COR-L47 (cell line): ENCODE results near the gene PDLIM3.
"Not testable (repeated sequence)": the region's sequence is repeated elsewhere in the genome, so short reads cannot be mapped to it uniquely, and the experiment has no call there.

Experiments
- DNase-seq: peaks from one replicate; lab custom pipeline; 2025; lab: John Stamatoyannopoulos, UW

Gene PDLIM3

DNA sequence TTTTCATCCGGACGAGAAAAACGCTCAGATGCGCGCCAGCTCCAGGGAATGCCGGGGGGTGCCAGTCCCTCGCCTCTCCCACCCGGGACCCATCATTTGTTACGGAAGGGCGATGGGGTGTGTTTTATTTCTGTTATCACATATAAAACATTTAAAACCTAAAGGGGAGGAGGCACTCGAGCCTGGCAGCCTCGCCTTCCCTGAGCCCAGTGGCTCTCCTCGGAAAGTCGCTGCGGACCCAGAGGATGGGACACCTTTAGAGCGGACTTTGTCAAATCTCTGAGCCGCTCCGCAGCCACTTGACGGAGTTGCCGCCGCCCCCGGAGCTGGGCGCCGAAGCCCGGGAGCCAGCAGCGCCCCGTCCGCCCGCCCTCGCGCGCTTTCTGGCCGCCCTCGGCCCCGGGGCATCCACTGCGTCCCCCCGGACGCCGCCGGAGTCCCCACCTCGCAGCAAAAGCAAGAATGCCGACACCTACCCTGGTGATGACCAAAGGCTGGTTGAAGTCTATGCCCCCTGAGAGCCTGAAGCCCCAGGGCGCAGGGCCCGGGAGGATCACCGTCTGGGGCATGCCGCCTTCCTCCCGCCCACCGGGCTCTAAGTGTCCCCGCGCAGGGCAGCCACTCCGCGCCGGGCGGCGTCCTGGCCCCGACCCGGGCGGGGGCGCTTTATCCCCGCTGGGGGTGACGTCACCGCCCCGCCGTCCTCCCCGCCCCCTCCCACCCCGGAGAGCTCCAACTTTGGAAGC is at the start of gene PDLIM3:
Gene PDLIM3, minus strand, starts transcription at position 642 of the 746 bp plus-strand sequence. Its CDS starts 73 bp downstream, at position 569.
- DNase-seq, result no peak

GRCh38 chr4:185583813-185584212 is 48.5 kb upstream of the PDLIM3 start:
- DNase-seq, result no peak

DNA sequence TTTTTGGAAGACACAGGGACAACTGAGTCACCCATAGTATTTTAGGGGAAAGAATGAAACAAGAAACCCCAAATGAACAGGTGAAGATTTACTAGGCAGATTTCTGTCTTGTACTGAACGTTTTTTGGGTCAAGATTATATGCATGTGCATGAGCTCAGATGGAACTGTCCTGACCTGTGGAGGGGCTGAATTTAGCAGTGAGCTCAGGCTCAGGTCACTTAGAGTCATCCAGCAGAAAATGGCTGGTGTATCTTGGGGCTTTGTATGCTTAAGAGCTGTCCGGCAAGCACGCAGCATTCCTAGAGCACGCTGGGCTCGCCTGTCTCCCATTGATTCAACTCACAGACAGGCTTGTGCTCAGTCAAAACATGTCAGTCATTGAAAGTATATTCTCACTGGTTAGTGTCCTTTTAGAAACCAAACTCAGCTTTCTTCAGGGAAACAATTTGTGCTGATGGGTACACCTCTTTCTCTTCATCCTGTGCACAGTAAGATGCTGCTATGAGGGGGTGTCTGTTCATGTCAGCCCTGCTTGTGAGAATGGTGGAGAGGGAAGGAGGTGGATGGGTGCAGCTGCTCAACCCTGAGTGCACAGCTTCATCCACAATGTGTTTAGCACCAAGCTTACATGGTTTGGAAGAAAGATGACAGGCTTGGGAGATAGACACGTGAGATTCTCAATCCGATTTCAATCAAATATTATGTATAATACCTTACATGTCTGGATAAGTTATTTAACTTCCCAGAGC is 47.5 kb upstream of the PDLIM3 start:
- no peak for DNase-seq

DNA sequence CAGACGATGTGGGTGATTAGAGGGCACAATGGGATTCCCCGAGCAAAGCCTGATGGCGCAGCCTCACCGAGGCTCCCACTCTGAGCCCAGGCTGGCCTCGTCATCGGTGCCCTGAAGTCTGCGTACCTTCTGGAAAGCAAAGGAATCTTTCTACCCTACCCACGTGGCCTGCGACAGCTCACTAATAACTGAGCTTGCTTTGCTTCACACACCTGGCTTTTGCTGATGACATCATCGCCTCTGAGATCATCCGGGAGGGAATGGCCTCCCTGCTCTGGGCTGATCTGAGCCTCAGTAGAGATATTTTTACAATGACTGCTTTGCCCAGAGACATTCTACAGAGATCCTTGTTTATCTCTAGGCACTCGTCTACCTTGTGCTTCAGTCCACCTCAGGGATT is 45.4 kb upstream of the PDLIM3 start:
- no peak for DNase-seq

DNA sequence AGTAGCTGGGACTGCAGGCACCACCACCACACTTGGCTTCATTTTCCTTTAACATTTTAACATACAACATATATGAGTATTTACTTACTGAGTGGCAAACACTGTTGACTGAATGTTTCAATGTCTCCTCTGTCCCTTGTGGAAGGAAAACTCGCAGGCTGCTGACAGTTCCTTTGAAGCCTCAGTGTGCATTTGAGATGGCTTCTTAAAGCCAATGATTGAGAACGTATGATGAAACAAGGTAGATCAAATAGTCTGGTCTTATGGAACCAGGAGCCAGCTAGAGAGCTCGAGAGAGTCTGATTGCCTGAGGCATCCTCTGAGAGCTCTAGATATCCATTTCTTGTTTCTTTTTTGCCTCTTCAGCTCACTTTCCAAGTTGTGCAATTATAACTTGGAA is 43.0 kb upstream of the PDLIM3 start:
- no peak for DNase-seq

- no peak for DNase-seq
These were observed 41.9 kb upstream of the PDLIM3 start for GRCh38 chr4:185576962-185577950.

DNA sequence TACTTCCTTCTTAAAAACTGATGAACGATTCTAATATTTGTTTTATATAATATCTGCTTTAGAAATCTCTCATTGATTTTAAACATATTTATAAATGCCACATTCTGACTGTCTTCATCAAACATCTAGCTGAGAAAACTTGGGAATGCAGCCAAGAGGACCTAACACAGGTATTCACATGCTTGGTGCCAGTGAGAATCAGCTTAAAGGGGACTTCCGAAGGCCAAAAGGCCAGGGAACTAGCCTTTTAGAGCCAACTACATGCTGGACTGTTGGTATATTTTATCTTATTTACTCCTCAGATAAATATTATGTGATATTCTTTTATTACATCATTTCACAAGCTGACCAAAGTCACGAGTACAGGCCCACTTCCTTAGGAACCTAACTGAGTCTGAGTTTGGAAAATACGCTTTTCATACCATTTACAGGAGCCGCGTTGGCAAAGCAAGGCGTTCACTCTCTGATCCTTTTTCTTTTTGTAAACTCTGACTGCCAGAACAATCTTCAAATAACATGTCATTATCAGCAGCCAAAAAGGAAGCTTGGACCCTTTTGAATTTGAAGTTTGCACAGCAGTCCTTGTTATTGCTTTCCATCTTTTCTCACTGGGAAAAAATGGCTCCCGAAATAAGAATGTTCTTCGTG is 41.1 kb upstream of the PDLIM3 start:
- no peak for DNase-seq

DNA sequence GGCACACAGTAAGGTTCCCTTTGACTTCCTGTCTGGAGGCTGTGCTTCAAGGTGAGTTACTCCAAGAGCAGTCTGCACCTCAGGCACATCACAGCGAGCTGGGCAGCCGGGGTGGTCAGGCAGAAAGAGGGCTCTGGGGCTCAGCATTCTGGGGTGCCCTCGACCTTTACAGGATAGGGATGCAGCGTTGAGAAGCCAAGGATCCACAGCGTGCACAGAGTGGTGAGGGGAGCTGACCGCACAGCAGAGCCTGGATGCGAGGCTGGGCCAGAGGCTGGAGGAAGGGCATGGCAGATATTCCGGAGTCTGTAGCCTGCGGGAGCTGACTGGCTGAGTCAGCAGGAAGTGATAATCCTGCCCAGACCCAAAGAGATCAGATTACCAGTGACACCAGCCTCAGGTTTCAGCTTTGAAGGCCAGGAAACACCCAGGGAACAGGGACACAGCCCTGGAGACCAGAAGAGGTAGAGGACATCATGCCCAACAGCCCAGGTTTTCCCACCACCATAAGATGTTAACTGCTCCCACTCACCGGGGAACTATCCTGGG is 38.4 kb upstream of the PDLIM3 start:
- no peak for DNase-seq

- no peak for DNase-seq
These were observed 35.4 kb upstream of the PDLIM3 start for GRCh38 chr4:185570727-185571126.

DNA sequence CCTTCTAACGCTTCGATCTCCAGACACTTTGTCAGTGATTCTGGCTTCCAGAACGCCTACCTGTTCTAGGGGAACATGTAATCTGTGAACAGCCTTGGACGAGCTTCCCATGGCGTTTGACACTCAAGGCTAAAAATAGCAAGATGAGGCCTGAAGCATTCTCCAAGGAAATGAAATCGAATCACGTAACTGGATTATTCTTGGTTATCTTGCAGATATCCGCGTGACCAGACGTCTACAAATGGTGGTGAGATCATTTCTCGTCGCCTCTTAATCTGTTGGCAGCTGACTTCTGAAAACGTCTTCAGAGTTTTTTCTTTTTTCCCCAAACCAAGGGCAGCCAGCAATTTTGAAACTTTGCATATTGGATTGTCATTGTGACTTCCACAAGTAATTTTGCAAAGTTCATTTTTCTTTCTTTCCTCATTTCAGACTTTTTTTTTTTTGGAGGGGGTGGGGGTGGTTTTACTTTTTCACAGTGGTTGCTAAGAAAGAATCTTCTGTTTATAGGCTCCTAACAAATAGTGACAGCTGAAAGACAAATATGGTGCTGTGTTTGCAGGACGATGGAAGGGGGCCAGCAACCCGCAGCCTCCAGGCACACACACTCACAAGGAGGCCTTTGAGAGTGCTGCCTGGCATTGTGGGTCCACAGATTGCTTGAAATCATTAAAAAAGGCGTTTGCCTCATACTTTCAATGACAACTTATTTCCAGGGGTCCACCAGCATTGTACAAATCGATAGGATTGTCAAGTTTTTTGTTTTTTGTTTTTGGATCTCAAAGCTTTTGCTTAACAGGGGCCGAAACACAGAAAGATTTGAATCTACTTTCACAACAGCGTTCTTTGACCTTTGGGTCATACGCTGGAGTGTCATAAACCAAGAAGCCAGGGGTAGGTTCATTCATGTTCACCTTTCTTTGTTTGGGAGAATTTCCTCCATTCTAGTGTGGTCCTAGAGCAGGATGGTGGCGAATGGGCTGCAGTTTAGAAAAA is 32.4 kb upstream of the PDLIM3 start:
- DNase-seq, result no peak

GRCh38 chr4:185566972-185567371 is 31.7 kb upstream of the PDLIM3 start:
- DNase-seq, result no peak

DNA sequence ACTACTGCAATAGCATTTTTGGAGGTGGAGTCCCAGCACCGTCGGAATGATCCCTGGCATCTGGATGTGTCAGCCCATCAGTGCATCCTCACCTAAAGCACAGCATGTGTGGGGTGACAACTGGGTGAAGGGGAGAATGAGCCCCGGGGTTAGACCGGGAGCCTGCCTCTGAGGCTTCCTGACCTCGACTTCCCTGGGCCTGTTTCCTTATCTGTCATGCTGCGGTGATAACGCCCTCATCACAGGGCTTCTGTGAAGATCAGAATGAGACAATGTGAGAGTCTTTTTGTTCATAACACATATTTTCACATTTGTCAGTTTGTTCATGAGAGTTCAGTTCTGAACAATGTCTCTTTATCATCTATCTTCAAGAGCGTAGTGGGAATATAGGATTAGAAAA is 31.1 kb upstream of the PDLIM3 start:
- no peak for DNase-seq

- no peak for DNase-seq
These were observed 30.4 kb upstream of the PDLIM3 start for GRCh38 chr4:185565696-185566095.

GRCh38 chr4:185564349-185564748 is 29.0 kb upstream of the PDLIM3 start:
- DNase-seq, result no peak

DNA sequence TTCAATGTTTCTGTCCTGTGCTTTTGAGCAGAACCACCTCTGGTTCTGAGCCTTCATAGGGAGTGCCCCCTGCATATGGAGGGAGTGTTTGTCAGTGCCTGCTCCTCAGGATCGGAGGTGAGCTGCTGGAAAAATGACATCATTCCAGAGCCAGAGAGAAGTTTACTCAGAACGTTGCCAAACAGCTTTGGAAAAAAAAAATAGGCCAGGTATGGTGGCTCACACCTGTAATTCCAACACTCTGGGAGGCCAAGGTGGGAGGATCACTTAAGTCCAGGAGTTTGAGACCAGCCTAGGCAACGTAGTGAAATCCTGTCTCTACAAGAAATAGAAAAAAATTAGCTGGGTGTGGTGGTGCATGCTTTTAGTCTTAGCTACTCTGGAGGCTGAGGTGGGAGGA is 27.2 kb upstream of the PDLIM3 start:
- no peak for DNase-seq

DNA sequence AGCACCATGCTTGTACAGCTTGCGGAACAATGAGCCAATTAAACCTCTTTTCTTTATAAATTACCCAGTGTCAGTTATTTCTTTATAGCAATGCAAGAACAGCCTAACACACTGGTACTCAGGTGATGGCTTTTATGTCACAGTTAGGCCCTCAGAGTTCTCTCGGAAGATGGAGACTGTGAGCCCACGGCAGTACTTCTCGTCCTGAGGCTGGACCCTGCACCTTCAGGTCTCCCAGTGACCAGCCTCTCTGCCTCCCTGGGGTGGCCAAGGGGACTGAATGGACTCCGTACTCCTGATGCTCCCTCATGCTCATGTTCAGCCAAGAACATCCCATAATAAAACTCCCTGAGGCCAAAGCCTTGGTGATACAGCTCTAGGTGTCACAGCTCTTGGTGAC is 25.0 kb upstream of the PDLIM3 start:
- DNase-seq, result no peak

DNA sequence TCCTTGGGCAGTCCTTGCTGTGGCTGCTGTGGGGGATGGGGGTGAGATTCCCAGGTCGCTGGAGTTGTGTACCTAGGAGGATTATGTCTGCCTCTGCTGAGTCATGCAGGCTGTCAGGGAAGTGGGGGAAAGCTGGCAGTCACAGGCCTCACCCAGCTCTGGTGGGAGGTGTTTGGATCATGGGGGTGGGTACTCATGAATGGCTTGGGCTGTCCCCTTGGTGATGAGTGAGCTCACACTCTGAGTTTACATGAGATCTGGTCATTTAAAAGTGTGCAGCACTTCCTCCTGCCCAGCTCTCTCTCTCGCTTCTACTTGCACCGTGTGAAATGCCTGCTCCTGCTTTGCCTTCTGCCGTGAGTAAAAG is 24.6 kb upstream of the PDLIM3 start:
- DNase-seq, result peak; percentile 2

GRCh38 chr4:185559251-185559914 is 24.1 kb upstream of the PDLIM3 start:
- not testable (repeated sequence) for DNase-seq

DNA sequence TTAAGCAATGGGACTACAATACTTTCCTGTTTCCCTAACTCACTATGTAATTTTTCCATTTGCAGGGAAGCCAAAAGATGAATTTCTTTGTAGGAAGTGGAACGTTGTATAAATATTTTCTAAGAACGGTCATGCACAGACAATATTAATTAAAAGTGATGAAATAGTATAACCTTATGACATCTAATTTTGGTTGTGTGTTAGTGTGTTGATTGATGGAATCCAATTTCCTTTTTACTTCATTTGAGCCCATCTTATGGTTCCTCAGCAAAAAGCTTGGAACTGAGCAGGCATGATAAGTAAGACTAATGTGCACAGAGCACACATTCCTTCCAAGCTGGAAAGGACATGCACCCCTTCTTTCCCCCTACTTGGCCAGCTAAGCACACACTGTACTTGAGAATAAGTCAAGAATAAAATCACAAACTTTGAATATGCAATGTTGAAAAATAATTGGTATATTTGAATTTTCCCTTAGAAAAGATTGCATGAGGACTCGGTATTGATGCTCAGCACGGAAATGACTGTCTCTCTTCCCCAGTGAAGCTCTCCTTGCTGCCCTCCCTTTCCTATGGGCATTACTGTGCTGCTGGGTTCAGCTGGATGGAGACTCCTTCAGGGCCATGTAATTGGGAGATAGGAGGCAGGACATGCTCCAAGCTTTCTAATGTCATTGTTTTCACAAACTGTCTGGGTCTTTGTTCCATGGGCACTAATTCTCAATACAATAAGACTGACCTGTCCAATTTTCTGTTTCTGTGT is 19.2 kb upstream of the PDLIM3 start:
- no peak for DNase-seq
